ENCODE results near the gene BTG4.
A peak's percentile ranks its signal among the peaks of the same experiment; 100 is the strongest.

BTG4 gene

GRCh38 chr11:111510311-111510710 lies 1.9 kb downstream of the BTG4 start:
- H3K27me3 ChIP-seq: peaks cover 27% of the 10 kb centered on the region

GRCh38 chr11:111502611-111503010 lies 9.6 kb downstream of the BTG4 start:
- H3K9me3 ChIP-seq: 0 out of 2 replicates have a peak, but pooled peaks cover under 1% of the 10 kb centered on the region
- H4K20me1 ChIP-seq: no peaks in the 10 kb centered on the region
- no peak overlapping the region for H3K27ac ChIP-seq
- H3K4me3 ChIP-seq: no peak overlapping the region
- no peak overlapping the region for H3K4me2 ChIP-seq
- no peaks in the 10 kb centered on the region for H3K36me3 ChIP-seq
- H3K4me1 ChIP-seq: no peaks in the 10 kb centered on the region
- H3K27me3 ChIP-seq: no peaks in the 10 kb centered on the region
- no peak for TF ChIP-seq Cebpa-rat (IDR thresholded peaks at IDR 0.05)
- H3K9ac ChIP-seq: no peak overlapping the region

More at GRCh38 chr11:111510311-111510710, 1.9 kb downstream of the BTG4 start:
- Histone ChIP-seq H3K36me3 (no peaks in the 10 kb centered on the region), H3K9me3 (peaks cover 29% of the 10 kb centered on the region), H3K27ac (no peak overlapping the region), H3K4me1 (no peaks in the 10 kb centered on the region), H3K4me3 (no peak overlapping the region), H3K4me2 (no peak overlapping the region), H3K9ac (no peak overlapping the region), H4K20me1 (no peaks in the 10 kb centered on the region)
- TF ChIP-seq Cebpa-rat (IDR thresholded peaks at IDR 0.05): no peak

GRCh38 chr11:111500481-111500880 lies 11.7 kb downstream of the BTG4 start:
- Histone ChIP-seq H3K27ac (no peak overlapping the region), H4K20me1 (no peaks in the 10 kb centered on the region), H3K4me1 (no peaks in the 10 kb centered on the region), H3K9me3 (no peaks in the 10 kb centered on the region), H3K4me2 (no peak overlapping the region), H3K27me3 (no peaks in the 10 kb centered on the region), H3K9ac (no peak overlapping the region), H3K4me3 (no peak overlapping the region), H3K36me3 (no peaks in the 10 kb centered on the region)
- no peak for TF ChIP-seq Cebpa-rat (IDR thresholded peaks at IDR 0.05)

GRCh38 chr11:111499483-111499882 lies 12.7 kb downstream of the BTG4 start:
- no peaks in the 10 kb centered on the region for H3K36me3 ChIP-seq
- no peaks in the 10 kb centered on the region for H3K4me1 ChIP-seq
- no peak overlapping the region for H3K4me3 ChIP-seq
- no peak overlapping the region for H3K27ac ChIP-seq
- H4K20me1 ChIP-seq: no peaks in the 10 kb centered on the region
- no peak overlapping the region for H3K9ac ChIP-seq
- H3K9me3 ChIP-seq: no peaks in the 10 kb centered on the region
- no peak overlapping the region for H3K4me2 ChIP-seq
- no peak for TF ChIP-seq Cebpa-rat (IDR thresholded peaks at IDR 0.05)
- no peaks in the 10 kb centered on the region for H3K27me3 ChIP-seq

- peaks cover 2% of the 10 kb centered on the region; the same call in 1 of the 2 replicates for H3K9me3 ChIP-seq
- no peak overlapping the region for H3K9ac ChIP-seq
- no peak overlapping the region for H3K27ac ChIP-seq
- H3K36me3 ChIP-seq: no peaks in the 10 kb centered on the region
- TF ChIP-seq Cebpa-rat (IDR thresholded peaks at IDR 0.05): no peak
- H3K27me3 ChIP-seq: no peaks in the 10 kb centered on the region
- no peaks in the 10 kb centered on the region for H4K20me1 ChIP-seq
- no peak overlapping the region for H3K4me2 ChIP-seq
- no peak overlapping the region for H3K4me3 ChIP-seq
- H3K4me1 ChIP-seq: no peaks in the 10 kb centered on the region
Measured at GRCh38 chr11:111494040-111494439, 18.1 kb downstream of the BTG4 start.

- no peak for TF ChIP-seq Cebpa-rat (IDR thresholded peaks at IDR 0.05)
- Histone ChIP-seq H3K27me3 (no peaks in the 10 kb centered on the region), H3K36me3 (no peaks in the 10 kb centered on the region), H3K4me2 (no peak overlapping the region), H3K4me1 (no peaks in the 10 kb centered on the region), H3K9ac (no peak overlapping the region), H3K4me3 (no peak overlapping the region), H3K27ac (no peak overlapping the region), H4K20me1 (no peaks in the 10 kb centered on the region), H3K9me3 (peaks cover 23% of the 10 kb centered on the region)
Measured at GRCh38 chr11:111490496-111490895, 21.7 kb downstream of the BTG4 start.

- H3K4me1 ChIP-seq: peaks cover 16% of the 10 kb centered on the region
- H4K20me1 ChIP-seq: no peaks in the 10 kb centered on the region
- TF ChIP-seq Cebpa-rat (IDR thresholded peaks at IDR 0.05): no peak
Measured at GRCh38 chr11:111483431-111483830, 28.8 kb downstream of the BTG4 start.

GRCh38 chr11:111479666-111480065 lies 32.5 kb downstream of the BTG4 start:
- H3K4me1 ChIP-seq: peaks cover 16% of the 10 kb centered on the region
- H4K20me1 ChIP-seq: no peaks in the 10 kb centered on the region
- no peaks in the 10 kb centered on the region for H3K36me3 ChIP-seq
- H3K4me2 ChIP-seq: 0 out of 2 replicates have a peak overlapping the region, but pooled peaks have one; percentile 0
- no peak for TF ChIP-seq Cebpa-rat (IDR thresholded peaks at IDR 0.05)
- no peaks in the 10 kb centered on the region for H3K27me3 ChIP-seq
- no peak overlapping the region for H3K27ac ChIP-seq
- no peak overlapping the region for H3K4me3 ChIP-seq
- no peak overlapping the region for H3K9ac ChIP-seq
- H3K9me3 ChIP-seq: peaks cover 31% of the 10 kb centered on the region

More at GRCh38 chr11:111483431-111483830, 28.8 kb downstream of the BTG4 start:
- Histone ChIP-seq H3K4me2 (no peak overlapping the region), H3K27me3 (no peaks in the 10 kb centered on the region), H3K9ac (no peak overlapping the region), H3K36me3 (no peaks in the 10 kb centered on the region), H3K27ac (no peak overlapping the region), H3K4me3 (no peak overlapping the region), H3K9me3 (peaks cover 40% of the 10 kb centered on the region)

GRCh38 chr11:111477898-111478297 lies 34.3 kb downstream of the BTG4 start:
- H3K4me3 ChIP-seq: no peak overlapping the region

GRCh38 chr11:111476956-111477355 lies 35.2 kb downstream of the BTG4 start:
- TF ChIP-seq Cebpa-rat (IDR thresholded peaks at IDR 0.05): no peak
- Histone ChIP-seq H3K27ac (no peak overlapping the region), H3K36me3 (no peaks in the 10 kb centered on the region), H3K27me3 (no peaks in the 10 kb centered on the region), H4K20me1 (no peaks in the 10 kb centered on the region), H3K4me3 (no peak overlapping the region), H3K9me3 (peaks cover 23% of the 10 kb centered on the region), H3K4me2 (no peak overlapping the region), H3K9ac (no peak overlapping the region), H3K4me1 (peaks cover 16% of the 10 kb centered on the region)

More at GRCh38 chr11:111477898-111478297, 34.3 kb downstream of the BTG4 start:
- Histone ChIP-seq H3K4me2 (no peak overlapping the region), H3K27me3 (no peaks in the 10 kb centered on the region), H3K9ac (no peak overlapping the region), H3K36me3 (no peaks in the 10 kb centered on the region), H4K20me1 (no peaks in the 10 kb centered on the region), H3K9me3 (peaks cover 18% of the 10 kb centered on the region), H3K4me1 (peaks cover 16% of the 10 kb centered on the region), H3K27ac (no peak overlapping the region)
- TF ChIP-seq Cebpa-rat (IDR thresholded peaks at IDR 0.05): no peak

GRCh38 chr11:111476366-111476765 lies 35.8 kb downstream of the BTG4 start:
- H3K4me3 ChIP-seq: no peak overlapping the region
- TF ChIP-seq Cebpa-rat (IDR thresholded peaks at IDR 0.05): no peak
- H3K9me3 ChIP-seq: peaks cover 26% of the 10 kb centered on the region
- H3K4me1 ChIP-seq: peaks cover 20% of the 10 kb centered on the region
- no peaks in the 10 kb centered on the region for H3K27me3 ChIP-seq
- H3K9ac ChIP-seq: no peak overlapping the region
- H4K20me1 ChIP-seq: no peaks in the 10 kb centered on the region
- no peak overlapping the region for H3K27ac ChIP-seq
- H3K4me2 ChIP-seq: no peak overlapping the region
- no peaks in the 10 kb centered on the region for H3K36me3 ChIP-seq

Measured in BLaER1 (cell line).